MV-4-11 (cell line): Measurements from ENCODE around the gene SOX1.

Experiments used
- DNase-seq: peaks from one replicate; lab custom pipeline; 2025; lab: John Stamatoyannopoulos, UW

Gene SOX1

GRCh38 chr13:112058941-112059340 lies 8.0 kb upstream of the SOX1 start:
- DNase-seq = no peak

DNA sequence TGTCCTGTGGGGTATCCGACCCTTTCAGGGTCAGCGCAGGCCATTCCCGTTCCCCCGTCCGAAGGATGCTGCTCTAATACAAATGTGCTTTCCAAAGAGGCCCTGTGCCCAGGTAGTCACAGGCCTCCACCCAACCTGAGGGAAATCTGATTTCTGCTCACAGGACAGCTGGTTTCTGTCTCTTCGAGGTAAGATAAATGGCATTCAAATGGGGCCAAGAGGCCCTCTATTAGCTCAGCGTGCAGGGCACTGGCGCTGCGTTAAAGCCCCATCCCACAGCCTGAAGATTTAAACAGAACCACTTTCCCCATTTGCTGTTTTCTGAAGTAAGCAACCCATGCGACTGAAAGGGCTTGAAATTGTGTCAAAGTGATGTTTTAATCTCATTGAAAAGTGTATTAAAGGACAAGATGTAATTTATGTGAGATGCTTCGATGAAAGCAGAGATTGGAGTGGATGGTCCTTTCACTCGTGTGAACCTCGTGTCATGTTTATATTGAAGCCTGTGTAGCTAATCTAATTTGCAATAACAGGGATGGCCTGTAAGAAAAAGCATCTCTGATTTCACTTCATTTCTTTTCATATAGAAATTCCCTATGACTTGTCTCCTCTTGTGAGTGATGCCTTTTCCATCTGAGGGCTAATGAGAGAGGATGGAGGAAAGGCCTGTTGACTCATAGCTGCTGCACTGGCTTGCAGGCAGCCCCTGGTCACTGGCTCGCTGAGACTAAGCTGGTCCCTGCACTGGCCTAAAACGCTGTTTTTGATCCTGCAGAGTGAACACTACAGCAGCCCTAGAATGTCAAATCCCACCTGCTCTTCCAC lies 7.3 kb upstream of the SOX1 start:
- no peak for DNase-seq

- DNase-seq = no peak
Observed at GRCh38 chr13:112060282-112060830, 6.6 kb upstream of the SOX1 start.

DNA sequence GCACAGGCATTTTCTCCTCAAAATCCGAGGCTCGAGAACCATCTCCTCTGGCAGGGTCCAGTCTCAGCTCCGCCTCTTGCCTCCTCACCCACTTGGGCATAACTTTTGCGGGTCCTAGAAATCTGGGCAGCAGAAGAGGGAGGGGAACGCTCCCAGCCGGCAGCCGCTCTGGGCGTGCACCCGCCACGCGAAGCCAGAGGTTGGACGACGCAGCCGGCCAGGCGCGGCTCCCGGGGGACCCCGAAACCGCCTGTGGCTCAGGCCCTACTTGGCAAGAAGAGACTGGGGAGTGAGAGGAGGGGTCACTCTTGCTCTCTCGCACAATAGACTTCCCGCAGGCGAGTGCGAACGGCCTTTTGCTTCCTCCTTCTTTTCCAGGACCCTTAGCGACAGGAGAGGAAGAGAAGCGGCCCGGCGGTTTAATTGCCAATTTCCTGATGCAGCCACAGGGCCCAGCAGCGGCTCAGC lies 6.0 kb upstream of the SOX1 start:
- no peak for DNase-seq

- no peak for DNase-seq
Observed at GRCh38 chr13:112061367-112062061, 5.4 kb upstream of the SOX1 start.

DNA sequence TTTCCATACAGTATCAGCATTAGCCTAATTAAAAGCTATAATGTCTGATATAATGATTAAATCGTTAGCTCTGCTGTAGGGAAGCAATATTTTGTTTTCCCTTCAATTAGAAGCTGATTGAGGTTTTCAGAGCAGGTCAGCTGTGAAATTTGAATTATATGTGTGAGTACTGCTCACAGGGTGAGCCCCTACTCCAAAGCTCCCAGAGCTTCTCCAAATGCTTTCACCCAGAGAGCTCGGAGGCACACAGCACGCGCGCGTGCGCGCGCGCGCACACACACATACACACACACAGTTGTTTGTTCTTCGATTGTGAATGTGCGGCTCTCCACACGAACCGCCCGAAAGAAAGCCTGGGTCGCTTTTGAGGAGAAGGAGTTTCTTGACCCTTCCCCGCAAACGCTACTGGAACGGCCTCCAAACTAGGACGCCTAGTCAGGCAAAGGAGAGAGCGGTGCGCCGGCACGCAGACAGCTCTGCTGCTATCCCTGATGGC lies 4.8 kb upstream of the SOX1 start:
- no peak for DNase-seq

- no peak for DNase-seq
Observed at GRCh38 chr13:112062571-112063570, 4.1 kb upstream of the SOX1 start.

- DNase-seq = no peak
Observed at GRCh38 chr13:112063807-112064206, 3.1 kb upstream of the SOX1 start.

- DNase-seq = no peak
Observed at GRCh38 chr13:112064222-112064621, 2.7 kb upstream of the SOX1 start.

GRCh38 chr13:112065521-112065866 lies 1.5 kb upstream of the SOX1 start:
- DNase-seq = no peak

DNA sequence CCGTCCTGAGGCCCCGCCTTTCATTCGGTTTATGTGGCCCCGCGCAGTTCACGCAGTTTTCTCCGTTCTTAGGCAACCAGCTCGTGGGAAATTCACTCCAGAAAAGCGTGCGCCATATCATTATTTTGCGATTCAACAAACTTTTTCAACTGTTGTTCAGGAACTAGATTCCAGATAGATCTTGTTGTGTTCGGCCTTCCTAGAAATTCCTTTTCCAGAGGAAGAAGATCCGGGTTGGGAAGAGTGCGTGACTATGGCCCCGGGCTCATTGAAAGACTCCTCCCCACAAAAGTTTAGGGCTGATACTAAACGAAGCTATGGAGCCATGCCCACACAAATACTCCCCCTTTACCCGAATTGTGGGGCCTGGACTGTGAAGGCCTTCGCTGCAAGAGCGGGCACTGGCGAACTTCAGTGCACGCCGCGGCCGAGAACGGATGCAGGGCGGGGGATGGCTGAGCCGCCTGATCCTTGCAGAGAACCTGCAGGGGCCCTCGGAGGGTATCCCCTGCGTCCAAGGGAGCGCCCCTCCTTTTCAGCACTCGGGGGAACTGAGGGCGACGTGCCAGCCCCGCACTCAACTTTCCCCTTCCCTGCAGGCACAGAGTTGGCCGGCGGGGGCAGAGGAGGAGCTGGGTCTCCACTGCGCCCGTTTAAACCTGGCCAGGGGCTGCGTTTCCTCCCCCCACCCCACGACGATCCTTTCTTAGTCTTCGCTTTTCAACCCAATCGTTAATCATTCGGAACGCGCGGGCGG lies 904 bp upstream of the SOX1 start:
- DNase-seq = no peak

- no peak for DNase-seq
Observed at GRCh38 chr13:112066624-112067004, 335 bp upstream of the SOX1 start.

DNA sequence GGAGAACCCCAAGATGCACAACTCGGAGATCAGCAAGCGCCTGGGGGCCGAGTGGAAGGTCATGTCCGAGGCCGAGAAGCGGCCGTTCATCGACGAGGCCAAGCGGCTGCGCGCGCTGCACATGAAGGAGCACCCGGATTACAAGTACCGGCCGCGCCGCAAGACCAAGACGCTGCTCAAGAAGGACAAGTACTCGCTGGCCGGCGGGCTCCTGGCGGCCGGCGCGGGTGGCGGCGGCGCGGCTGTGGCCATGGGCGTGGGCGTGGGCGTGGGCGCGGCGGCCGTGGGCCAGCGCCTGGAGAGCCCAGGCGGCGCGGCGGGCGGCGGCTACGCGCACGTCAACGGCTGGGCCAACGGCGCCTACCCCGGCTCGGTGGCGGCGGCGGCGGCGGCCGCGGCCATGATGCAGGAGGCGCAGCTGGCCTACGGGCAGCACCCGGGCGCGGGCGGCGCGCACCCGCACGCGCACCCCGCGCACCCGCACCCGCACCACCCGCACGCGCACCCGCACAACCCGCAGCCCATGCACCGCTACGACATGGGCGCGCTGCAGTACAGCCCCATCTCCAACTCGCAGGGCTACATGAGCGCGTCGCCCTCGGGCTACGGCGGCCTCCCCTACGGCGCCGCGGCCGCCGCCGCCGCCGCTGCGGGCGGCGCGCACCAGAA lies 1.1 kb downstream of the SOX1 start:
- no peak for DNase-seq

GRCh38 chr13:112068540-112069060 lies 1.7 kb downstream of the SOX1 start:
- DNase-seq = no peak

- no peak for DNase-seq
Observed at GRCh38 chr13:112069061-112069844, 2.3 kb downstream of the SOX1 start.

DNA sequence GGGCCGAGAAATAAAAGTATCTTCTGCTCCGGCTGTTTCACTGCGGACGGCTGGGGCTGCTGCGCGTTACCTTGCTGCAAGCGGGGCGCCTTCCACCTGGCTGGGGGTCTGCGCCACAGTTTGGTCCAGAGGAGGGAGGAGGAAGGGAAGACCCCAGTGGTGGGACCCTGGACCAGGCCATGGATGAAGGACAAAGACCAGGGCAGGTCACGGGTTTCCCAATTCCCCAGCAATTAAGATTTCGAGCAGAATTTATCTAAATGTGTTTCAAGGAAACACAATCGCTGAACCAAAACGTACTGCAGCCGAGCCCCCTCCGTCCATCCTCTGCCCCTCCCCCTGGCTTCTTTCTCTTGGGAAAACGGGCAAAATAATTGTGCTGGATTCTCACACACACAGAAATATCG lies 2.9 kb downstream of the SOX1 start:
- DNase-seq = no peak

- no peak for DNase-seq
Observed at GRCh38 chr13:112071102-112071722, 4.3 kb downstream of the SOX1 start.

GRCh38 chr13:112071723-112072533 lies 5.0 kb downstream of the SOX1 start:
- no peak for DNase-seq
